GM19467 (cell line): ENCODE measurements around the gene IL1RAPL2.
"Not testable (repeated sequence)": the region's sequence is repeated elsewhere in the genome, so short reads cannot be mapped to it uniquely, and the experiment has no call there.

Experiments used
- ATAC-seq: cut with Tn5 transposase; IDR thresholded peaks from one replicate; pipeline ENCODE4 v1.9.1; 2021; ENCODE audit warnings: mild to moderate bottlenecking, moderate library complexity; ENCODE audit not compliant: unreplicated experiment

Gene IL1RAPL2

DNA sequence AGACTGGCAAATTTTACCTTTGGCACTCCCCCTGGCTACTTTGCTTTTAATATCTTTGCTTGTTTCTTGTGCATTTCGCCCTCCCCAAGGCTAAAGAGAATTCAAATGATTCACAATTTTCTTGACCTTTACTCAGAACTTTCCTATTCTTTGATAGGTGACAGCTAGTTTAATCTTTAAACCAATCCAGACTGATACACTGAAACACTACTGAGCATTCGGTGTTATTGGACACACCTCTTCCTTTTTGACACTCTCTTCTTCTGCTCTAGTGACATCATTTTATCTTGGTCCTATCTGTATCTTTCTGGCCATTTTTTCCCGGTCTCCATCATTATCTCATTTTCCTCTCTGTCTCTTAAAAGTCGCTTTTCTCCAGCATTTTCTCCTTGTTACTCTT is 103.1 kb downstream of the IL1RAPL2 start:
- ATAC-seq = no peak

DNA sequence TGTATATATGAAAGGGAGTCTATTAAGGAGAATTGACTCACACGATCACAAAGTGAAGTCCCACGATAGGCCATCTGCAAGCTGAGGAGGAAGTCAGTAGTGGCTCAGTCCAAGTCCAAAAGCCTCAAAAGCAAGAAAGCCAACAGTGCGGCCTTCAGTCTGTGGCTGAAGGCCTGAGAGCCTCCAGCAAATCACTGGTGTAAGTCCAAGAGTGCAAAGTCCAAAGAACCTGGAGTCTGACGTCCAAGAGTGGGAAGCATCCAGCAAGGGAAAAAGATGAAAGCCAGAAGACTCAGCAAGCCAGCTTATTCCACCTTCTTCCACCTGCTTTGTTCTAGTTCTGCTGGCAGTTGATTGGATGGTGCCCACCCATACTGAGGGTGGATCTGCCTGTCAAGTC is 104.1 kb downstream of the IL1RAPL2 start:
- ATAC-seq = no peak

GRCh38 chrX:104677517-104677916 is 111.5 kb downstream of the IL1RAPL2 start:
- ATAC-seq = not testable (repeated sequence)

- ATAC-seq = no peak
These were observed 113.2 kb downstream of the IL1RAPL2 start for GRCh38 chrX:104679175-104679574.

GRCh38 chrX:104681214-104681613 is 115.2 kb downstream of the IL1RAPL2 start:
- no peak for ATAC-seq

- no peak for ATAC-seq
These were observed 118.1 kb downstream of the IL1RAPL2 start for GRCh38 chrX:104684077-104684476.

- no peak for ATAC-seq
These were observed 129.6 kb downstream of the IL1RAPL2 start for GRCh38 chrX:104695593-104695992.

GRCh38 chrX:104696667-104697066 is 130.7 kb downstream of the IL1RAPL2 start:
- no peak for ATAC-seq

- ATAC-seq = no peak
These were observed 131.3 kb downstream of the IL1RAPL2 start for GRCh38 chrX:104697294-104697693.

- ATAC-seq = no peak
These were observed 141.0 kb downstream of the IL1RAPL2 start for GRCh38 chrX:104707042-104707441.

GRCh38 chrX:104707572-104707971 is 141.6 kb downstream of the IL1RAPL2 start:
- no peak for ATAC-seq

- no peak for ATAC-seq
These were observed 146.5 kb downstream of the IL1RAPL2 start for GRCh38 chrX:104712515-104712914.

GRCh38 chrX:104721854-104722253 is 155.9 kb downstream of the IL1RAPL2 start:
- no peak for ATAC-seq

DNA sequence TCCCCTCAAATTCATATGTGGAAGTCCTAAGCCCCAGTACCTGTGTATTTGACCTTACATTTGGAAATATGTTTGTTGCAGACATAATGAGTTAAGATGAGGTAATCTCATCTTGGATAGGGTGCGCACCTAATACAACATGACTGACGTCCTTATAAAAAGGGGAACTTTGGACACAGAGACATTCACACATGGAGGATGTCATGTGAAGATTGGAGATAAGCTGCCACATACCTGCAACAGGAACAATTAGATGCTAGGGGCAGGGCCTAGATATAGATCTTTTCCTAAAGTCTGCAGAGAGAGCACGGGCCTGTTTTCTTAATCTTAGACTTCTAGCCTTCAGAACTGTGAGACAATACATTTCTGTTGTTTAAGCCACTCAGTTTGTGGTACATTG is 162.5 kb downstream of the IL1RAPL2 start:
- ATAC-seq = no peak

- ATAC-seq = no peak
These were observed 176.4 kb downstream of the IL1RAPL2 start for GRCh38 chrX:104742355-104742754.

DNA sequence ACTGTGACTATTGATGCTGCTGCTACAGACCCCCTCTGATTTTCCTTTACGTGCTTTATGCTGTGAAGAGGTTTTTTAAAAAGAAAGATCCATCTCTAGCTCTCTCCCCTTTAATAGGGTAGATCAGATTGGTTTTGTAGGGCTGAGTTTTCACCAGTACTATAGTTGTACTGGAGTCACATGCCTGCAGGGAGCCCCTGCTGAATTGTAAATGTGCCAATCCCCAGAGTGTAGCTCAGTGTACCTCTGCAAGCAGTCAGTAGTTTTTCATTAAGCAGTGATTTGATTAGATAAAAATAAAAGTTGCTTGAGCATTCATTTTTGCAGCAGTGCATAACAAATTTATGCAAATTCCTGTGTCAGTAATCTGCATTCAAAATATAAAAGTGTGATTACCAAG is 179.2 kb downstream of the IL1RAPL2 start:
- no peak for ATAC-seq

DNA sequence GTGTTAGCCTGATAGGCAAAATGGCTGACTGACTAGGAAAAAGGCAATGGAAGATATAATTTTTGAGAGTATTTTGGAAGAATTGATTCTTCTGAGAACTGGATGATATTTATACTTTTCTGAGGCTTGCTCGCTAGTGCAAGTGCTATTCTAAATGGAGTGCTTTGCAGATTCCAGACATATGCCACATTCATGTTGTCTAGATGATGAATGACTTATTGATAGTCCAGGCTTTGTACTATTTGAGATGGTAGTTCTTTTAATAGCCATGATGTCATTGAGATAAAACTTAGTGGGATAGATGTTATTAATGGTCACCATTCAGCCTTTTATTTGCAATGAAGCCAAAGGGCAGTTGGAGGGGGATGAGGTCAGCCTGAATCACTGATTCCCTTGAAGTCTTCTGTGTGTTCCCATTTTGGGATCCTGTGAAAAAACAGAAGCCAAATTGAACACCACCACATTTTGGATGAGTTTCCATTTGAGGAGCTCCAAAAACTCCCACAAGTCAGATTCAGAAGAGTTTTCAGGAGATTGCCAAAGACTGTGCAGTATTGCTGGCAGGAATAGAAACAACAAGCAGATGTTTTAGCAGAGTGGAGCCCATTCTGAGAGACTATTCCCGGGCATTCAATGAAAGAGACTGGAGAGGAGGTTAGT is 184.1 kb downstream of the IL1RAPL2 start:
- ATAC-seq = no peak

- ATAC-seq = no peak
These were observed 196.6 kb downstream of the IL1RAPL2 start for GRCh38 chrX:104762641-104763040.

DNA sequence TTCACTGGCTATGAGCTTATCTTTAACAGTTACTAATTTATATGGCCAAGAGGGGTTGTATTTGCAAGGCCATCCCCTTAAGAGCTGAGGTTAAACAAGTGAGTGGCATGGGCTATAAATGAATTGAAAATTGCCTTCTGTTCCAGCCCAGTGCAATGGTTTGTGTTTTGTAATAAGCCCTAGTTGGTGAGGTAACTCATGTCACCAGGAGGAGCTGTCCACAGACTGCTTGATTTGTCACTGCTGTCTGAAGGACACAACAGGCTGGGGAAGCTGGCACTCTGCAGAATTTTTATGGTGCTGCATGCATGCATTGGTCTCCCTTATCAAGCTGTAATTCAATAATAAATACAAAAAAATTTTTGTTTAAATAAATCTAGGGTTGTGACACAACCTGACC is 223.8 kb downstream of the IL1RAPL2 start:
- ATAC-seq = no peak

GRCh38 chrX:104795804-104796203 is 229.8 kb downstream of the IL1RAPL2 start:
- ATAC-seq = no peak

DNA sequence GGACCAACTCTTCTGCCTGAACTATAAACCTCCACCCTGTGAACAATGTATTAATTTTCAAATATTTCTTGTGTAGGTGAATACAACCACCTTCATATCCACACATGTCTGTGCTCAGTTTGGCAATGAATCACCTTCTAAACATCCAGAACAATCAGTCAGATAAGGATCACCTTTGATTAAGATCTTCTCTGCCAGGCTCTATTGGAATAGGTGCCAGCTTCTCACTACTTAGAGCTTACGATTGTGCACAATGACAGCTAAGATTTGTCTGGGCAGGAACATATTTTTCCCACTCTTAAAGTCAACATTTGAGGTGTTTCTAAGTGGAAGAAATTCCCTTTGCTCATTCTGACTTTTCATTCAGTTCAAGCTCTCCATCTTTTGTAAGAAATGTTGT is 237.2 kb downstream of the IL1RAPL2 start:
- ATAC-seq = no peak

GRCh38 chrX:104806346-104806745 is 240.3 kb downstream of the IL1RAPL2 start:
- no peak for ATAC-seq

- ATAC-seq = no peak
These were observed 267.4 kb downstream of the IL1RAPL2 start for GRCh38 chrX:104833401-104833800.
